ENCODE data around the gene DTD2. TPM values are rescaled to one million over a fixed set of nuclear protein-coding genes. Genes with fewer than 3 reads are reported as not detected.

Gene DTD2
- total and polyA plus RNA-seq, 2 experiments from 2014 or later: 13.4 to 54.4 TPM

GRCh38 chr14:31435276-31435675 lies 22.0 kb downstream of the DTD2 start:
- Histone ChIP-seq H3K9me2 (ENCODE audit: insufficient read depth) (no peaks in the 10 kb centered on the region), H3K9ac (no peak overlapping the region), H4K20me1 (ENCODE audit: insufficient read depth) (no peaks in the 10 kb centered on the region), H3F3A (ENCODE audit: insufficient read depth) (peaks cover 24% of the 10 kb centered on the region), H3K36me3 (ENCODE audit: low read depth) (0 out of 2 replicates have a peak, but pooled peaks cover 5% of the 10 kb centered on the region), H3K4me1 (ENCODE audit: insufficient read depth) (peaks cover 40% of the 10 kb centered on the region), H2AFZ (no peak overlapping the region), H3K9me3 (ENCODE audit: low read depth) (no peaks in the 10 kb centered on the region), H3K4me2 (ENCODE audit: unreplicated experiment) (peak overlapping the region; percentile 34), H3K4me3 (no peak overlapping the region), H3K27me3 (replicated peaks; ENCODE audit: insufficient read depth) (no peaks in the 10 kb centered on the region), H3K79me2 (ENCODE audit: insufficient read depth) (no peaks in the 10 kb centered on the region), H3K27ac (peak overlapping the region; percentile 67)
- peak; percentile 86 for DNase-seq
- TF ChIP-seq EZH2phosphoT487 (IDR thresholded peaks at IDR 0.05; ENCODE audit: insufficient read depth, low read depth) (peak; percentile 64; the same call in 1 of the 2 replicates), EZH2 (IDR thresholded peaks at IDR 0.05; ENCODE audit: insufficient read depth, poor library complexity, severe bottlenecking) (no peak)
- in situ Hi-C loops (cut with MboI): no loop called here

- in situ Hi-C loops (cut with MboI): no loop called here
- 0 out of 2 replicates have a peak, but pooled peaks cover 5% of the 10 kb centered on the region for H3K36me3 ChIP-seq (ENCODE audit: low read depth)
- no peak overlapping the region for H3K9ac ChIP-seq
- no peaks in the 10 kb centered on the region for H3K9me3 ChIP-seq (ENCODE audit: low read depth)
- H3K27me3 ChIP-seq (replicated peaks; ENCODE audit: insufficient read depth): no peaks in the 10 kb centered on the region
- no peak for DNase-seq
- peaks cover 18% of the 10 kb centered on the region for H3K4me1 ChIP-seq (ENCODE audit: insufficient read depth)
- no peaks in the 10 kb centered on the region for H3K79me2 ChIP-seq (ENCODE audit: insufficient read depth)
- no peak for TF ChIP-seq EZH2phosphoT487 (IDR thresholded peaks at IDR 0.05; ENCODE audit: insufficient read depth, low read depth)
- no peak for TF ChIP-seq EZH2 (IDR thresholded peaks at IDR 0.05; ENCODE audit: insufficient read depth, poor library complexity, severe bottlenecking)
- no peak overlapping the region for H2AFZ ChIP-seq
- no peak overlapping the region for H3K4me2 ChIP-seq (ENCODE audit: unreplicated experiment)
- H4K20me1 ChIP-seq (ENCODE audit: insufficient read depth): no peaks in the 10 kb centered on the region
- H3K4me3 ChIP-seq: no peak overlapping the region
- no peak overlapping the region for H3K27ac ChIP-seq
- H3K9me2 ChIP-seq (ENCODE audit: insufficient read depth): no peaks in the 10 kb centered on the region
- 96 to 97% methylated on average over 11 of the region's 11 CpGs for WGBS, 2 experiments (ENCODE audit: low coverage in 1 of 2, low lambda C conversion rate in 2 of 2, missing lambda C conversion rate in 2 of 2)
- peaks cover 13% of the 10 kb centered on the region for H3F3A ChIP-seq (ENCODE audit: insufficient read depth)
Observed at GRCh38 chr14:31430634-31431264, 26.6 kb downstream of the DTD2 start.

- Histone ChIP-seq H3K27me3 (replicated peaks; ENCODE audit: insufficient read depth) (no peaks in the 10 kb centered on the region), H3K79me2 (ENCODE audit: insufficient read depth) (no peaks in the 10 kb centered on the region), H3K36me3 (ENCODE audit: low read depth) (0 out of 2 replicates have a peak, but pooled peaks cover 5% of the 10 kb centered on the region), H3K9me3 (ENCODE audit: low read depth) (no peaks in the 10 kb centered on the region), H3K9me2 (ENCODE audit: insufficient read depth) (no peaks in the 10 kb centered on the region), H3K27ac (no peak overlapping the region), H3K9ac (no peak overlapping the region), H3F3A (ENCODE audit: insufficient read depth) (peaks cover 3% of the 10 kb centered on the region), H3K4me3 (no peak overlapping the region), H4K20me1 (ENCODE audit: insufficient read depth) (no peaks in the 10 kb centered on the region), H3K4me2 (ENCODE audit: unreplicated experiment) (no peak overlapping the region), H3K4me1 (ENCODE audit: insufficient read depth) (peaks cover 10% of the 10 kb centered on the region), H2AFZ (no peak overlapping the region)
- TF ChIP-seq EZH2phosphoT487 (IDR thresholded peaks at IDR 0.05; ENCODE audit: insufficient read depth, low read depth) (no peak), EZH2 (IDR thresholded peaks at IDR 0.05; ENCODE audit: insufficient read depth, poor library complexity, severe bottlenecking) (no peak)
- WGBS, 2 experiments (ENCODE audit: low coverage in 1 of 2, low lambda C conversion rate in 2 of 2, missing lambda C conversion rate in 2 of 2): 89 to 96% methylated on average over 1 of the region's 1 CpG
- in situ Hi-C loops (cut with MboI): no loop called here
- DNase-seq: no peak
Observed at GRCh38 chr14:31429791-31430190, 27.5 kb downstream of the DTD2 start.

GRCh38 chr14:31428011-31428410 lies 29.3 kb downstream of the DTD2 start:
- WGBS, 2 experiments (ENCODE audit: low coverage in 1 of 2, low lambda C conversion rate in 2 of 2, missing lambda C conversion rate in 2 of 2): 88 to 91% methylated on average over 1 of the region's 1 CpG
- no peak overlapping the region for H3K4me3 ChIP-seq
- H3K4me2 ChIP-seq (ENCODE audit: unreplicated experiment): no peak overlapping the region
- no peaks in the 10 kb centered on the region for H3K27me3 ChIP-seq (replicated peaks; ENCODE audit: insufficient read depth)
- H3K4me1 ChIP-seq (ENCODE audit: insufficient read depth): 0 out of 2 replicates have a peak, but pooled peaks cover 3% of the 10 kb centered on the region
- in situ Hi-C loops (cut with MboI): no loop called here
- no peaks in the 10 kb centered on the region for H3K9me3 ChIP-seq (ENCODE audit: low read depth)
- no peaks in the 10 kb centered on the region for H4K20me1 ChIP-seq (ENCODE audit: insufficient read depth)
- no peak for TF ChIP-seq EZH2phosphoT487 (IDR thresholded peaks at IDR 0.05; ENCODE audit: insufficient read depth, low read depth)
- TF ChIP-seq EZH2 (IDR thresholded peaks at IDR 0.05; ENCODE audit: insufficient read depth, poor library complexity, severe bottlenecking): no peak
- no peak overlapping the region for H2AFZ ChIP-seq
- no peaks in the 10 kb centered on the region for H3F3A ChIP-seq (ENCODE audit: insufficient read depth)
- no peak overlapping the region for H3K27ac ChIP-seq
- DNase-seq: no peak
- 0 out of 2 replicates have a peak, but pooled peaks cover 5% of the 10 kb centered on the region for H3K36me3 ChIP-seq (ENCODE audit: low read depth)
- H3K9ac ChIP-seq: no peak overlapping the region
- no peaks in the 10 kb centered on the region for H3K79me2 ChIP-seq (ENCODE audit: insufficient read depth)
- no peaks in the 10 kb centered on the region for H3K9me2 ChIP-seq (ENCODE audit: insufficient read depth)

Measured in GM23248 (cell line).